ENCODE data around the gene AVEN.

Gene AVEN

DNA sequence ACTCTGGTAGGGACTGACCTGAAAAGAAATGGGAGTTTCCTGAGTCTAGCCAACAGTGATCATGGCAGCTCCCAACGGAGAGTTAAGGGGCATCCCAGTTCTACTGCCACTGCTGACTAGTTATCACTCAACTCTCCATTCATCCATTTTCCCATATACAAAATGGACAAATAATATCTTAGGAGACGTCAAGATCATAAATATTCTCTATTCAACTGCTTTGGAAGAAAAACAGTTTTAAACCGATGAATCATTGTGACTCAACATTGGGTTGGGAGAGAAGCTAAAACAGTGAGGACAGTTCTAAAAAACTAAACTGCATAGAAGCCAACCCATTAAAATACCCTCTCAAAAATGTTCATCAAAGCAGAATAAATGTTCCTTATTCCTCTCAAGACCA is 128.3 kb downstream of the AVEN start:
- DNase-seq = no peak

DNA sequence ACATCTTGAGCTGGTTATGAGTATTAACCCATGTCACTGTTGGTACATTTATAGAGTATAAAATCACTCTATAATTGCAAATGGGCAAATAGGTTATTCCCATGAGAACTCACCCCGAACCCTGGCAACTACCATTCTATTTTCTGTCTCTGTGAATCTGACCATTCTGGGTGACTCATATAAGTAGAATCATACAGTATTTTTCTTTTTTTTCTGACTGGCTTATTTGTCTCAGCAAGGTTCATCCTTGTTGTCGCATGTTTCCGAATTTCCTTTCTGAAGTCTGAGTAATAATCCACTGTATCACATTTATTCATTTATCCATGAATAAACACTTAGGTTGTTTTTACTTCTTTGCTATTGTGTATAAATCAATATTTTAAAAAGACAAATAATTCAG is 130.6 kb downstream of the AVEN start:
- DNase-seq = no peak

DNA sequence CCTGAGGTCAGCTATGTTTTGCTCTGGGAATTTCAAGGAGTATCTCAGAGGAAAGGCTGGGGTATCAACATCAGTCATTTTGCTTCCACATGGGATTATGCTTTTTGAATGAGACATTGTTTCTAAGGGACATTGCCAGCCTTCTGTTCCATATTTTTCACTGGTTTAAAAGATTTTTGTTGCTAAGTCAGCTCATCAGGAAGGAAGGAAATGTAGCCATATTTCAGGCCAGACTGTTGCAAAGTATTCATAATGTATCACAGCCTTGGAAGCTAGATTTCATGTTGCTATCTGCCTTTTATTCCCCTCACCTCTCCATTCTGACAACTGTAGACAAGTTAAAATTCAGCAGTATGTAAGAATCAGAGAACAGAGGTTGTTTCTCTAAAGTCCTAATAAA is 131.7 kb downstream of the AVEN start:
- DNase-seq = no peak

DNA sequence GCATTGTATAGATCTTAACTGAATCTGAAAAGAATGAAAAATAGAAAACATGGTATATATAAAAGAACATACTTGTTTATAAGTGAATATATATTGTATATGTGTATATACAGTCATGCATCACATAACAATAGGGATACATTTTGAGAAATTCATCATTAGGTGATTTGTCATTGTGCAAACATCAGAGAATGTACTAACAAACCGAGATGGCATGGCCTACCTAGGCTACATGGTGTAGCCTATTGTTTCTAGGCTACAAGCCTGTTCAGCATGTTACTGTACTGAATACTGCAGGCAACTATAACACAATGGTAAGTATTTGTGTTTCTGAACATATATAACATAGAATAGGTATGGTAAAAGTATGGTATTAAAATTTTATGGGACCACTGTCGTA is 135.3 kb downstream of the AVEN start:
- no peak for DNase-seq

DNA sequence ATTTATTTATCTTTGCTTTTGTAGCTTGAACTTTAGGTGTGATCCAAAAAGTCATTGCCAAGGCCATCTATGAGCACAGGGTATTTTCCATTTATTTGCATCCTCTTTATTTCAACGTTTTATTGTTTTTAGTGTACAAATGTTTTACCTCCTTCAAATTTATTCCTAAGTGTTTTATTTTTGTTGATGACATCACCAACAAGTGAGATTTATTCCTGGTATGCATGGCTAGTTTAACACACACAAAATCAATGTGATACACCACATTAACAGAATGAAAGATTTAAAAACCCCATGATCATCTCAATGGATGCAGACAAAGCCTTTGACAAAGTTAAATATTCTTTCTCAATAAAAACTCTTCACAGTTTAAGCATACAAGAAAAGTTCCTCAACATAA is 137.0 kb downstream of the AVEN start:
- no peak for DNase-seq

DNA sequence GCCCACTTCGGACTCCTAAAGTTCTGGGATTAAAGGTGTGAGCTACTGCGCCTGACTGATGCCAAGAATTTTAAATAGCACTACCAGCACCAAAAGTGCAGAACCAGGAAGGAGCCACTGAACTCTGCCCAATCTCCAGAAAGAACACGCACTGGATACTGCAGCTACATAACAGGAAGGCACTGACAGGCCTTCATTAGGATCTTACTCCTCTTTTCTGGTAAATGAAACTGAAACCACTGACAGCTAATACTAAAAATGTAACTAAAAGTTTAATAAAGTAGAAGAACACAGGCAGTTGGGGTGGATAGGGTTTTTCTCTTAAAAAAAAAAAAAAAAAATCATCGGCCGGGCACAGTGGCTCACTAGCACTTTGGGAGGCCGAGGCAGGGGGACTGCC is 144.8 kb downstream of the AVEN start:
- DNase-seq = no peak

DNA sequence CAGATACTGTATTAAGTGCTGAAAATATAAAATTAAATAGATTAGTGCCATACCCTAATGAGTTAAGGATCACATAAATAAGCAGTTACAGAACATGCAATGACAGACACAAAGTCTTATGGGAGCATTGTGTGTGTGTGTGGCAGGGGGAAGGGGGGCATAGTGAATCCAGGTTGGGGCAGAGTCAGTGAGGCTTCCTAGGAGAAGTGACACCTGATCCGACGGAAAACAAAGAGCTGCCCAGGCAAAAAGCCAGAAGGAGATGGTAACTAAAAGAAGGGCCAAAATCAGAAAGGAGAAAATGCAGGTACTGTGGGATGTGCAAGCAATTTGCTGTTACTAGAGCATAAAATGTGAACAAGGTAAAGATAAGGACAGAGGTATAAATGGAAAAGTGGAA is 150.8 kb downstream of the AVEN start:
- no peak for DNase-seq

DNA sequence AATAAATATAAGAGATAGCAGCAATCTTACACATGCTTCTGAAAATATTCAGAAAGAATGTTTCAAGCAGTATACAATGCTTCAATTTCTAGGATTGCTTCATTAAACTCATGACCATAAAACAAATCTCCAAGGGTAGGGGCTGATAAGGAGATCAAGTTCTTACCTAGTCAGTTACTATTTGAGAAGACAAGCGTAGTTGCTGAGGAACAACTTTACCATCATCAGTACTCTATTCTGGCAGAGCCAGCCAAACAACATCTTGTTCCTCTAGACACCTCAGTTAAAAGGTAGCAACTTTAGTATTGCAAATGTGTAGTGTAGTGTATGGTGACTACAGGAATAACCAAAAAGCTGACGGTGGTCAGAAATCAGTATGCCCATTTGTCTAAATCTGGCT is 156.1 kb downstream of the AVEN start:
- no peak for DNase-seq

DNA sequence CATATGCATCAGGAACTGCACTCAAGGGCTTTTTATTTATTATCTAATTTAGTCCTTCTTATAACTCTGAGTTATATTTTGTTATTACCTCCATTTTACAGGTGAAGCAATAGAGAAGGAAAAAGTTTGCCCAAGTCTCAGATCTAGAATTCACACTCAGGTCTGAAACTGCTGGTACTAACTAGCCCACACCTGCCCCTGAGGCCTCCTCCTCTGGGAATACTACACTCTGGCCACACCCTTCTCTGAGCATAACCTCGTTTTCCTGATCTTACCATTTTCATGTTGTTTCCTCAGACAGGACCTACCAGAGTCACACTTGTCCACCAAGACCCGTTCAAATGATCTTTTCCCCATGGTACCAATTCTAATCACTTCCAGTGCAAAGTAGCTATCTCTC is 164.8 kb downstream of the AVEN start:
- DNase-seq = no peak

DNA sequence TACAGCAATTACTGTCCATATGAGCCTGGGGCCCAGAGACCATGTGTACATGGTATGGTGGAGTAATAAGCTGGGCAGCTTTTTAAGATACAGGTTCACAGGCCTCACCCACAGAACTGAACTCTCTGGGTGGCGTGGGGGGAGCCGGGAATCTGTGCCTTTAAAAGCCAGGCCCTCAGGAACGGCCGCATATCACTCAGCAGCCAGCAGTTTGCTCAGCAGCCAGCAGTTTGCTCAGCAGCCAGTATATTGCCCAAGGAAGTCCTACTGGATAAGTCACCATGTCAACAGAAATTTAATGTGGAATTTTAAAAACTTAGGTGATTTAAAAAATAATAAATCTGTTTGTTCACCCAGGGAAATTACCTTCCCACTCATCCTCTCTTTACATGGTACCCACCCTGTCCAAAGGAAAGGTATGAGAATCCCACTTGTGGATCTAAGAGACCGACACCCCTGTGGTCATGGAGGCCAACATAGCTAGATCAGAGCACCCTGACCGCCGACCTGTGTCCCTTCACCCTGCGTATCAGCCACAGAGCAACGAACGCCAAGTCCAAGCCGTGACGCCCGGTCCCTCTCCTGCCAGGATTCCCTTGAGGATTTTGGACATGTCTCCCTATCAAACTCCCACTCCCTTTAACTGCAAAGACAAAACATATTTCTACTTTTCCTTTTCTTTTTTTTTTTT is 166.4 kb downstream of the AVEN start:
- no peak for DNase-seq

DNA sequence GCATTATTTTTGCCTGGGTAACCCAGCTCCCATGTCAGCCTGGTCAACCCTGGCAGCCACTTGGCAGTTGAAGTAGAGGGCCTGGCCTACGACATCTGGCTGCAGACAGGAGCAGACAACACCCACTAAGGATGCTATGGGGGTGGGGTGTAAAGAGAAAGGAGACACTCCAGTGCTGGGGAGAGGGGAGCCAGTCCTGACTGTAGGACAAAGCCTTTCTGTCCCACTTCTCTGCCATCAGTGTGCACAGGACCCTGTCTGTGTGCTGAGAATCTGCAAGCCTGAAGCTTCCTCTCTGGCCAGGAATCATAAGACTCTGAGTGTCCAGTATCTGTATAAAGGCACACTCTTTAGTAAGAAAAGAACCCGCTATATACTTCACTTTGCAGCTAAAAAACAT is 167.0 kb downstream of the AVEN start:
- no peak for DNase-seq

DNA sequence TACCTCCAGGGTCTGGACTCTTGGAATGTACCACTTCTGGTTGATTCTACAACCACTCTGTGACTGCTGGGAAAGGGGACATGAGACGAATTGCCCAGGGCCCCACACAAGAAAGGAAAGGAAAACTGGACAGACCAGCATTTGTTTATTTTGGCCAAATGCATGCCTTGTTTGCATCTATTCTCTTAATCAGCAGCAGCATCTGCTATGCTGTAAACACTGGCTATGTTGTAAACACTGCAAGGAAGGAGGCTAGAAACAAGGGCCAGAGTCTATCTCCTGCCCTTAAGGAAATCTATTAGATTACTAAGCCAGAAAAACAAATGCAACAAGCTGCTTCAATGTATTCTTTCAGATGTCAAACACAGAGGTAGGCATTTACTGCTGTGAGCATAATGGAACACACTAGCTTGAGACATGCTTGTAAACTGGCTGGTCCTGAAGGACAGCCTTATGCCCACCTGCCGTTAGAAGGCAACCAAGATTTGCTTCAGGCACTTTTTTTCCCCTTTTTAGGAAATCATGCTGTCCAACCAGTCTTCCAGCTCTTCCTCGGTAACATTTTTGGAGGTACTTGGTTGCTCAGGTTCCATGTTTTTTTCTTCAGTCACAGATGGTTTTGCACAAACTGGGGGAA is 172.8 kb downstream of the AVEN start:
- no peak for DNase-seq

DNA sequence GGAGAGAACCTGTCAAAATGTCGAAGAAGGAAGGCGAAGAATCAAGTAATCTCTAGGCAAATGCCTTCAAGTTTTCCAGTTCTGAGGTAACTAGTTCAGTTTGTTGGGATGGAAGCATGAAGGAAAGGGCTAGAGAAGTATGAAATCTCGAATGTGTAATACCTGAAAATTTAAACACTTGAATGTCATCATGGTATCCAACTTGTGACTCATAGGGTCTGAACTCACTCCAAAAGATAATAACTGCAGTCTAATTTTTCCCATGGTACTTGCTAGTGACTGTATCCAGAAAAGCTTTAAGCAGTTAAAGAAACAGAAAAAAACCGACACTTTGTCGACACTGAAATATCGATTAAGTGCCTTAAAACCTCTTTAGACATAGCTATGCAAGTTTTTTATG is 173.6 kb downstream of the AVEN start:
- no peak for DNase-seq

DNA sequence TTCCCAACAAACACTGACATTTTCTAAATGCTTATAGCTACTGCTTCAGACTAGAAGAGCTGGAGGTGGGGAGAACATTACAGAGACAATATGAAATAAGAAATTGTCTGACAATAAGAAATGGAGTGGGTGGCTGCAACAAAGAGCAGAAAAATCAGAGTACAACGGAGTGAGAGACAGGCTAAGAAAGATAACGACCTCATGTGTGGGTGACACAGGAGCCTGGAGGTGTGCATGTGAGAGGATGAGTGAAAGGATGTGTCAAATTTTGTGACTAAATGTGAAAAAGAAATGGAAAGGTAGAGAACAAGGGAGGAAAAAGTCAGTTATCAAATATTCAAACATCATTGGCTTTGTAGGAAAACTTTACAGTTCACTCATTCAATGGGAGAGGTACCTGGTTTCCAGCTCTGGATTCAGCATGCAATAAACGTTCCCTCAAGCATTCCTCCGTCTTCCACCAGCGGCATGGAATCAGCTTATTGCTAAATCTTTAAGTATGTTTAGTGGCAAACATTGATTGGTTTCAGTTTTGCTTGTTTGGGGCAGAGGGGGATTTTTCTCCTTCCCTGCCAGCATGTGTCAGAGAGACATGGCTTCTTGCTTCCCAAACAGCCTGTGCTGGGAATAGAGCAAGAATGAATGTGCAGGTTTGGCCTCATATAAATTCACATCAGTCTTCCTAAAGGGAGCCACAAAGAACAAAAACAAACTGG is 174.5 kb downstream of the AVEN start:
- no peak for DNase-seq

DNA sequence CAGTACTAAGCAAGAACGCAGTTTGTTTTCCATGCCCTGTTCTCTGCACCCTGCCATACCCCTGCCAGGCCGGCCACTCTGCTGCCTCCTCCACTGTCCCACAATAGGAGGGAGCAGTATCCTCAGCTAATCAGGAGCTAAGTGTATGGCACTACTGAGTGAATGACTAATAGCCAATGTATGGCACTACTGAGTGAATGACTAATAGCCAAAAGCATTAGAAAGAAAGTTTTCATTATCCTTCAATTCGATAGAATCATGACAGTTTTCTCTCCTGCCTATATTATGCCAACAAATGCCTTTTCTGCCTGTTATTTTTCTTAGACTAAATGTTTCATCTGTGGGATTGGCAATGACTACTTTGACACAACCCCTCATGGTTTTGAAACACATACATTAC is 178.2 kb downstream of the AVEN start:
- DNase-seq = no peak

DNA sequence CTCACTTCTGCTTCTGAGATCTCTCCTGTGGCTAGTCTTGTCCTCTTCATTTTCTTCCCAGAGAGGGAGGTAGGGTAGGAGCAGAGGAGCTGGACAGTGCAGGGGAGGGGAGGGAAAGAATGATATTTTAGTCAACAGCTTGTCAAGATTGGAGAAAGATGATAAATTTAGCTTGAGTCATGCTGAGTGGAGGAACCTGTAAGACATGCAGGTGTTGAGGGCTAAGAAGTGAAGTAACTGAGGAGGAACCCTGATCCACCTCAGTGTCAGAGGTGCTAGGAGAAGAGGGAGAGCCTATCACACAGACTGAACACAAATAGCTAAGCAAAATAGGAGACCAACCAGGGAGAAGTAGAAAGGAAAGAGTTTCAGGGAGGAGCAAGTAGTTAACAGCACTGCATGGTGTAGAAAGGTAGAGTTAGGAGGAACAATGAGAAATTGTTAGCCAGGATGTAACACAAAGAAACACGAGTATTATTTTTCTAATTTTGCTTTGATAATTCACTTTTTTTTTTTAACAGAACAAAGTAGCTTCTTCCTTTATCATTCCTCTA is 178.9 kb downstream of the AVEN start:
- DNase-seq = no peak

DNA sequence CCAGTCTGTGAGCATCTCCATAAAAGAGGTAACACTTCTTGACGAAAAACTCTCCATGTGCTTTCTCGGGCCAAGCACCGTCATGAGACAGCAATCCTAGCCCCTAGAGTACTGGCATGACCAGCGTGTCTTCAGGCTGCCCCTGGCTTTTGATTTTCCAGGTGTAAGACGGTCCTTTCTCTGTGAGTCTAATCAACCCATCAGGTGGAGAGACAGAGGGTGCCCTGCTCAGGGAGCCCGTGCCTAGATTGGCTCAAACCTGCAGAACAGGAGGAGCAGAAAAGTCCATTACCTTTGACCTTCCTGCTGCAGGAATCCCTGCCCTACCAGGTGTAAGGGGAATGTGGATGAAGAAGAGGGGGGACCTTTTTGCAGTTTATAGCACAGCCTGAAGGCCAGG is 180.2 kb downstream of the AVEN start:
- DNase-seq = no peak

DNA sequence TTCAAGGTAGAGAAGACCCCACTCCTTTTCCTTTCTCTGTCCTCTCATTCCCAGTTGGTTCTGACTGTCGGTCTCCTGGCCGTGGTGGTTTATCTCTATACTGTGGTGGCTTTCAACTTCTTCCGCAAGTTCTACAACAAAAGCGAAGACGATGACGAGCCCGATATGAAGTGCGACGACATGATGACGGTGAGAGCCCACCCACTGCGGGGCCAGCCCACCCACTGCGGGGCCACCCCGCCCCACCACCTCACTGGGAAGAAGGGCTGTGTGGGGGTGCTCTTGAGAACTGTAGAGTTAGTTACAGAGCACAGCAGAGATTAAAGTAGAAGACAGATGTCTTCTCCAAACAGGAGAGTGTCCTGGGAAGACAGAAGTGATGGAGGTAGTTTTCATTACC is 181.3 kb downstream of the AVEN start:
- DNase-seq = no peak

DNA sequence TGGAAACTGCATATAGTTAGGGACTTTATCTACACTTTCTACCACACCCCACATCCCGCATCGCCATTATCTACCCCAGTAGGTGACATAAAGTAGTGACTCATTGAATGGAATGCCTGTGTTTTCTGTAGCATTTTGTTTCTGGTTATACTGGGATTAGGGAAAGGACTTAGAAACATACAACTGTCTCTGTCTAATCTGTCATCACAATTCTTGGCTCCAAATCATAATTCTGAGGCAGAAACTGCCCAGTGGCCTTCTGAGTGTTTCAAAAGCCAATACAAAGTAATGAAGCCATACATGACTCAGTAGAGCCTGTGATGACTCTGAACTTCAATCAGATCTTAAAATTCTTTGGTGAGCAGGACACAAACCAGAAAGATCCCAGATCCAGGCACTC is 186.4 kb downstream of the AVEN start:
- DNase-seq = no peak

DNA sequence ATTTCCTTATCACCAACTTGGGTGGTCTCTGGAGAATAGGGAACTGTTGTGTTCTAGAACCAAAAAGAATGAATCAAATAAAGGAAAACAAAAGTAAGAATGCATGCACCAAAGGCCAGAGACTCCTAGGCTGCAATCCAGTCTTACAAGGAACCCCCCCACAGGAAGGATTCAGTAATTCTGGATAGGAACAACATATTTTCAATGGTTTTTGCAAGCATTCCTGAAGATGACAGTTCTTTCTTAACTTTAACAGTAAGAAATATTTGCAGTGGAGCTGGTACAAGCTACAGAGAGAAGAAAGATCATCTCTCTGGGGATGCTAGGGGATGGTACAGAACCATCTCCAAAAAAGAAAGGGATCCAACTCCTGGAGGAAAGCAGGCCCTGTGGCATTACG is 186.9 kb downstream of the AVEN start:
- DNase-seq = no peak

DNA sequence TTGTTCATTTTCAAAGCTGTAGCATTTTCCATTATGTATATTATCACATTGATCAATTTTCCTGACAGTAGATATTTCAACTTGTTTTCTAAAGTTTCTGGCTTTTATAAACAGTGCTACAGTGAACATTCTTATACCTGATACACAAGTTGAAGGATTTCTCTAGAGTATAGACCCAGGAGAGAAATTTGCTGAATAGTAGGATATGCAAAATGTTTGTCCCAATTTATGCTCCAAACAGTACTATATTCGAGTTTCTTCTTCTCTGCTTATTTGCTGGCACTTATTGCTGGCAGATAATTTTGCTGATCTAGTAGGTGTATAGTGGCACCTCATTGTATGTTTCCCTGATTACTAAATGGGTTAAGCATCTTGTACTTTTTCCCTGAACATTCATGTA is 187.9 kb downstream of the AVEN start:
- DNase-seq = no peak

DNA sequence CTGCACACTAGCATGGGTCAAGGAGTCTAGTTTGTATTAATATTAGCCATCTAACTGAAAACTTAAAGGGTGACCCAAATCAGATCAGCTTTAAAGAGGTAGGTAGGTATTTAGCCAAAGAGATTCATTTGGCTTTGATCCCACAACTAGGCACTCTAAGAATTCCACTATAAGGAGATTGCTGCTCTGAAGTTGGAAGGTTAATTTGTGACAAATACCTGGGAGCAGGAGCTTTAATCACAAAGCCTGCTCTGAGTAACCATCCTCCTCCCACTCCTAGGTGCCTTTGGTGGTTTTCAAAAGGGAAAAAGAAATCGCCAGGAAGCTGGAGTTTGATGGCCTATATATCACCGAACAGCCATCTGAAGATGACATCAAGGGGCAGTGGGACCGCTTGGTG is 191.0 kb downstream of the AVEN start:
- DNase-seq = no peak

DNA sequence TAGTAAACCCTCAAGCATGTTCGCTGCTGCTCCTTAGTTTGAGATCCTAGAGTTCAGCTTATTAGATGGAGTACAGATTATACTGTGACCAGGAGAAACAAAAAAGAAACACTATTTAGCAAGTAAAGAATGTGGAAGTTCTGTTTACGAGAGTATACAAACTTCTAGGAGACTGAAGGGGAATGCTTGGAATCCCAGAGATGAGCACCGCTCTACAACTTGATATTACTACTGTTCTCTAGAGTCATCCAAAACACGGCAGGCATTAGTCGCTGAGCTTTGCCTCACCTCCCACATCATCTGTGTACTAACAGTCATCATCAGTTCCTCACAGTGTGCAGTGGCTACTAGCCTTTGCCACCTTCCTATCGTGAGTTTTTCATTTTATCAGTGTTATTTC is 192.1 kb downstream of the AVEN start:
- DNase-seq = no peak

DNA sequence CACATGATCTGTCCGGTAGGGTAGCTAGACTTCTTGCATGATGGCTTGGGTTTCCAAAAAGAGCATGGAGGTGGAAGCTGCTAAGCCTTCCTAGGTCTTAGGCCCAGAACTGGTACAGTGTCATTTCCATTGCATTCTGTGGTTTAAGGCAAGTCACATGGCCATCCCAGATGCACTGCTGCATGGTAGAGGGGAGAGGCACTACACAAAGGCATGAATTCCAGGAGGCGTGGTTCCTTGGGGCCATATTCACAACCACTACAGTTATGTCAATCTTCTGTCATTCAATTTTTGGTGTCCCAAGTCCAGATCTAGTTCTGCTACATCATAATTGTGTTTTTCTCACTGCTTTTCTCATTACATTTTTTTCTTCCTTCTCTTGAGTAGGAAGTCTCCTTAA is 192.9 kb downstream of the AVEN start:
- no peak for DNase-seq

Measured in NCI-H1694 (cell line).